ENCODE results near the gene PRUNE2.

PRUNE2 gene

DNA sequence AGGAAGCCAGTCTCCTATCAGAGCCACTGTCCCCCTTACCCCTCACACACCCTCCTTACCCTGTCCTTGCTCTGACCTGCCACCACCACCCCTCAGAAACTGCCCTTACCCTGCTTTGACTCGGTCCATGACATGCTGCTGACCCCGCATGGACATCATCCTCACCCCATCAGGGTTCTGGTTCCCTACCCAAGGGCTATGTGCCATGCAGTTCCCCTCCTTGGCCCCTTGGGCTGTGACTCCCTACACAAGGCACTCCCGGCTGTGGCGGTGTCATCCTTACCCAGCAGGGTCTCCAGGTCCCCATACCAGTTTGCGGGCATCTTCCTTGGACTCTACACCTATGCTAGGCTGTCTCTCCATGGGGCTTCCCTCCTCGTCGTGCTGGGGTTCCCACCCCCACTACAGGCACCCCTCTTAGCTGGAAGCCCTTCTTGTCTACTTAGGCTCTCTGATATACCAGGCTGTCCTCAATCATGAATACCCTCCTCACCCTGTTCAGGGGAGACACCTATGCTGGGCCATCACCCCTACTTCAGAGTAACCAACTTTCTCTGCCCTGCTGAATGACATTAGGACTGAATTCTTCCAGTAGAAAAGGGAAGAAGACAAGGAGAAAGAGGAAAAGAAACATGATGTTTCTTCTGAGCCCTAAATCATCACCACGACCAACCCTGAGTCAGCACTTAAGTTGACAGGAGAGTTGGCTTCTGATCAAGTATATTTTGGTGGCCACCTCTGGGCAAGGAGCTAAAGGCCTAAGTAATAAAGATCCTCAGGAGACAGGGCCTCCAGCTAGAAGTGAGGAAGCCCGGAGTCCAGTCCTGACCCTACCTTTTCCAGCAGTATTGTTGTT is 331.8 kb downstream of the PRUNE2 start:
- no peak for DNase-seq (ENCODE audit: low read depth in 2 of 2)

DNA sequence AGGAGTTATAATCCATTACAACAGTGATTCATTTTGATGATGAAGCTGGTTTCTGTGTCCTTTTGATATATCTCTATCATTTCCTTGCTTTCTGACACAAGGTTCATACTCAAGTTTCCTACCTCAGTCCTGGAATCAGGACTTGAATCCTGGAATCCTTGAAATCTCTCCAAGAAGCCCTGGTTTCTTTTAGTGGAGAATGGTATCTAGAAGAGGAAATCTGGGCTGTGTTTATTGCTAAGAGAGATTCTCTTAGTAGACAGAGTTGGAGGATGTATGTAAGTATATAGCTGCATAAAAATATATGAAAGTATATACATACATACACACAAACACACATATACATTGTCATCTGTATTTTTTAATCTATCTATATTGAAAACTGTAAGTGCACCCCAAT is 332.5 kb downstream of the PRUNE2 start:
- DNase-seq (ENCODE audit: low read depth in 2 of 2): no peak

- no peak for DNase-seq (ENCODE audit: low read depth in 2 of 2)
These were observed 333.8 kb downstream of the PRUNE2 start for GRCh38 chr9:76572151-76572550.

- no peak for DNase-seq (ENCODE audit: low read depth in 2 of 2)
These were observed 334.2 kb downstream of the PRUNE2 start for GRCh38 chr9:76571743-76572146.

DNA sequence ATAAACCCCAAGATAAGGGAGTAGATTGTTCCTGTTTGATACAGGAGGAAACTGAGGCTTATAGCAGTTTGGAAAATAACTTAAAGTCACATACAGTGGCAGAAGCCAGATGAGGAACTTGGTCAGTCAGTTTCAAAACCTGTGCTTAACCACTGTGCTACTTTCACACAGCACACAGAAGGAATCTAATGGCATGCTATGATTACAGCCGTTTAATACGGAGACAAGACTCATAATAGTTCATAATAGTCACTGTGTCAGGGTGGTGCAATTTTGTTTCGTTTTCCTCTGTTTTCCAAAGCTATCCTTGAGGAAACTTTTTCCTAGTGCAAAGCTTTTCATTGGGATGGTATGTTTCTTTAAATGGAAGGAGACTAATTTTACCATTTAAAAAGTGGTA is 334.6 kb downstream of the PRUNE2 start:
- DNase-seq (ENCODE audit: low read depth in 2 of 2): no peak

GRCh38 chr9:76570826-76571225 is 335.1 kb downstream of the PRUNE2 start:
- DNase-seq (ENCODE audit: low read depth in 2 of 2): no peak

DNA sequence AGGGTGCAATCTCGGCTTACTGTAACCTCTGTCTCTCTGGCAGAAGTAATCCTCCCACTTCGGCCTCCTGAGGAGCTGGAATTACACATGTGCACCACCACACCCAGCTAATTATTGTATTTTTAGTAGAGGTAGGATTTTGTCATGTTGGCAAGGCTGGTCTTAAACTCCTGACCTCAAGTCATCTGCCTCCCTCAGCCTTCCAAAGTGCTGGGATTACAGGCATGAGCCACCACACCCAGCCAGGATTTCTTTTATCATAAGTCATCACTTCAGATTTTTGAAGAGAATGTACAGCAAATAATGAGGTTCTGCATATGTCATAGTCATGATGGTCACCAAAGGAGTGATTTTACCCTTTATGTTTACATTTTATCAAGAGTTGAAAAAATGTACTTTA is 338.8 kb downstream of the PRUNE2 start:
- no peak for DNase-seq (ENCODE audit: low read depth in 2 of 2)

DNA sequence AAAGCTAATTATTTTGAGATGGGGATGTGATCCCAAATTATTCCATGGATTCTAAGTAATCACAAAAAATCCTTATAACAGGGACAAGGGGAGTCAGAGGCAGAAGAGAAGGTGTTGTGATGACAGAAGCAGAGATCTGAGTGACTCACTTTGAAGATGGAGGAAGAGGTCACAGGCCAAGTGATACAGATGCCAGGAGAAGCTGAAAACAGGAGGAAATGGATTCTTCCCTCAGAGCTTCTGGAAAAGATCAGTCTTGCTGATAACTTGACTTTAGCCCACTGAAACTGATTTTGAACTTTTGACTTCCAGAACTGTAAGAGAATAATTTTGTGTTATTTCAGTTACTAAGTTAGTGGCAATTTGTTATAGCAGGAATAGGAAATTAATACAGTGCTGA is 341.6 kb downstream of the PRUNE2 start:
- DNase-seq (ENCODE audit: low read depth in 2 of 2): no peak

DNA sequence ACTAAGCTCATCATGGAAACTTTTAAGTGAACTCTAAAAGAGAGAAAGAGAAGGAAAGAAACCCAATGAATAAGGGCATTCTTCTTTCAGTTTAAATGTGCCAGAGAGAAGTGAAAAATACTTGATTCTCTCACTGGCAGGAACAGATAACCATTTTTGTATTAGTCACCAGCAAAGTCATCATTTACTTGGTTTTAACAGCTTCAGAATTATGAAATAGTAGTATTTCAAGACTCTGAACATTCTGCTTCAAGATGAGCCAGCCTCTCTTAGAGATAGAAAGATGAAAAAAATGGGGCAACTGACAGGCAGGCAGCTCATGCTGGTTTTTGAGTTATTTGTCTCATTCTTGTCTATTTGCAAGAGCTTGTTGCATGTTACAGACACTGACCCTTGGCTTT is 343.4 kb downstream of the PRUNE2 start:
- no peak for DNase-seq (ENCODE audit: low read depth in 2 of 2)

GRCh38 chr9:76561900-76562299 is 344.0 kb downstream of the PRUNE2 start:
- DNase-seq (ENCODE audit: low read depth in 2 of 2): no peak

All from stimulated activated CD8-positive, alpha-beta memory T cell treated with anti-CD3 and anti-CD28 coated beads, Interleukin-7, amount 100 ng/mL, for 1 hour (primary cell).